H1 (cell line): ENCODE results near the gene SMIM41. TPM values are rescaled to one million over a fixed set of nuclear protein-coding genes. Genes with fewer than 3 reads are reported as not detected.

Source experiments
- CTCF ChIA-PET: fragments of 300-600 bp; sonication (Branson Sonifier 250); formaldehyde crosslinking; loops from one replicate; lab custom pipeline; 2021; ENCODE audit not compliant: partially characterized antibody; lab: Charles Lee
- POLR2A ChIA-PET: fragments of 300-600 bp; sonication (Branson Sonifier 250); formaldehyde crosslinking; loops from one replicate; lab custom pipeline; 2021; ENCODE audit warnings: inconsistent platforms; ENCODE audit not compliant: partially characterized antibody; lab: Charles Lee
- DNase-seq, 2 experiments: peaks; one replicate each; pipeline versions ENCODE4 v3.0.0 to v3.0.0-alpha.2; 2010 to 2022; ENCODE audit warnings: low spot score in 2 of 2, low read depth in 1 of 2, mixed read lengths in 1 of 2
- FAIRE-seq: peaks from 2 replicates; lab custom pipeline; 2011; peaks lifted over from hg19 to GRCh38; lab: Jason Lieb, UNC
- H2AFZ ChIP-seq: 2 replicates; pipeline ENCODE4 v1.8.1; 2012; ENCODE audit warnings: low read length, inconsistent platforms
- H2AK5ac ChIP-seq: 2 replicates; pipeline ENCODE4 v1.6.1; 2013; ENCODE audit warnings: low read depth, low read length
- H2BK120ac ChIP-seq: replicated peaks from 2 replicates; pipeline ENCODE3; 2013; ENCODE audit warnings: low read depth, low read length, inconsistent platforms
- H2BK12ac ChIP-seq: 2 replicates; pipeline ENCODE4 v1.6.1; 2013; ENCODE audit warnings: low read depth, low read length
- H2BK15ac ChIP-seq: 2 replicates; pipeline ENCODE4 v1.6.1; 2013; ENCODE audit warnings: low read length
- H2BK20ac ChIP-seq: 2 replicates; pipeline ENCODE4 v1.6.1; 2013; ENCODE audit warnings: low read length
- H2BK5ac ChIP-seq: 2 replicates; pipeline ENCODE4 v1.6.1; 2013; ENCODE audit warnings: low read depth, low read length
- H3K14ac ChIP-seq: 2 replicates; pipeline ENCODE4 v1.6.1; 2013; ENCODE audit warnings: inconsistent platforms; ENCODE audit not compliant: insufficient read length
- H3K18ac ChIP-seq: 2 replicates; pipeline ENCODE4 v1.6.1; 2013; ENCODE audit warnings: low read length; ENCODE audit errors: extremely low read depth
- H3K23ac ChIP-seq: 2 replicates; pipeline ENCODE4 v1.6.1; 2013; ENCODE audit warnings: inconsistent platforms; ENCODE audit not compliant: insufficient read length
- H3K23me2 ChIP-seq: 2 replicates; pipeline ENCODE4 v1.6.1; 2013; ENCODE audit warnings: low read depth, low read length
- H3K27ac ChIP-seq: 2 replicates; pipeline ENCODE4 v1.6.1; 2011; ENCODE audit warnings: low read depth, low read length, inconsistent platforms
- H3K27me3 ChIP-seq, 4 experiments: replicated peaks in 1 of 4; 1 replicate in 1 of 4; 2 replicates in 3 of 4; pipeline versions ENCODE4 v1.6.1 to v1.8.1; 2011 to 2013; ENCODE audit warnings: low read length in 3 of 4, mild to moderate bottlenecking in 3 of 4, inconsistent platforms in 2 of 4, mixed read lengths in 2 of 4, moderate library complexity in 1 of 4; ENCODE audit not compliant: control insufficient read depth in 3 of 4, insufficient read depth in 3 of 4; ENCODE audit errors: extremely low read depth in 1 of 4
- H3K36me3 ChIP-seq, 4 experiments: 2 replicates each; pipeline versions ENCODE4 v1.6.1 to v1.8.1; 2011 to 2013; ENCODE audit warnings: mild to moderate bottlenecking in 4 of 4, low read length in 3 of 4, moderate library complexity in 2 of 4, control low read depth in 1 of 4, inconsistent platforms in 1 of 4; ENCODE audit not compliant: insufficient read depth in 4 of 4, control insufficient read depth in 2 of 4
- H3K4ac ChIP-seq: replicated peaks from 2 replicates; pipeline ENCODE3; 2013; ENCODE audit warnings: low read length, low read depth, mixed read lengths, inconsistent platforms; ENCODE audit not compliant: insufficient read length
- H3K4me1 ChIP-seq, 4 experiments: replicated peaks in 1 of 4; 1 replicate in 1 of 4; 2 replicates in 3 of 4; pipeline versions ENCODE4 v1.6.1 to v1.8.1; 2011 to 2013; ENCODE audit warnings: low read length in 3 of 4, inconsistent platforms in 2 of 4, mixed read lengths in 1 of 4; ENCODE audit not compliant: insufficient read depth in 4 of 4, control insufficient read depth in 3 of 4
- H3K4me2 ChIP-seq, 2 experiments: 2 replicates each; pipeline versions ENCODE4 v1.6.1 to v1.8.1; 2011 to 2013; ENCODE audit warnings: low read depth in 2 of 2, low read length in 2 of 2, control low read depth in 1 of 2, inconsistent platforms in 1 of 2, mild to moderate bottlenecking in 1 of 2; ENCODE audit not compliant: insufficient read depth in 1 of 2
- H3K4me3 ChIP-seq, 4 experiments: fragments of 200-600, 300-600 bp in 1 of 4; sonication (generic), shearing (Covaris generic), sonication (Bioruptor Twin) in 1 of 4; 2 replicates each; pipeline versions ENCODE4 v1.5.1 to v1.8.1; 2011 to 2016; ENCODE audit warnings: low read length in 4 of 4, low read depth in 3 of 4, control low read depth in 2 of 4, inconsistent platforms in 2 of 4, mild to moderate bottlenecking in 2 of 4, mixed read lengths in 1 of 4, moderate library complexity in 1 of 4; ENCODE audit not compliant: insufficient read depth in 2 of 4; ENCODE audit errors: extremely low read depth in 1 of 4
- H3K56ac ChIP-seq: replicated peaks from 2 replicates; pipeline ENCODE3; 2013; ENCODE audit warnings: low read depth, mild to moderate bottlenecking, mixed read lengths, low read length, inconsistent platforms; ENCODE audit not compliant: insufficient read length
- H3K79me1 ChIP-seq: 2 replicates; pipeline ENCODE4 v1.6.1; 2013; ENCODE audit warnings: low read depth, low read length, control low read depth
- H3K79me2 ChIP-seq, 2 experiments: 2 replicates each; pipeline versions ENCODE4 v1.6.1 to v1.8.1; 2012 to 2013; ENCODE audit warnings: low read length in 2 of 2, mild to moderate bottlenecking in 2 of 2, inconsistent platforms in 1 of 2; ENCODE audit not compliant: insufficient read depth in 2 of 2, control insufficient read depth in 1 of 2
- H3K9ac ChIP-seq, 4 experiments: replicated peaks in 1 of 4; 1 replicate in 1 of 4; 2 replicates in 3 of 4; pipeline versions ENCODE4 v1.6.1 to v1.8.1; 2011 to 2013; ENCODE audit warnings: low read depth in 3 of 4, low read length in 3 of 4, control low read depth in 2 of 4, mild to moderate bottlenecking in 2 of 4, moderate library complexity in 2 of 4, inconsistent platforms in 1 of 4; ENCODE audit errors: extremely low read depth in 1 of 4
- H3K9me3 ChIP-seq, 2 experiments: 2 replicates each; pipeline versions ENCODE4 v1.6.1 to v1.8.1; 2012 to 2013; ENCODE audit warnings: mild to moderate bottlenecking in 2 of 2, moderate library complexity in 2 of 2, control low read depth in 1 of 2, inconsistent platforms in 1 of 2, low read depth in 1 of 2, low read length in 1 of 2, mixed read lengths in 1 of 2; ENCODE audit not compliant: insufficient read depth in 2 of 2
- H4K20me1 ChIP-seq, 2 experiments: replicated peaks in 1 of 2; 2 replicates each; pipeline versions ENCODE3 to v1.8.1; 2011 to 2013; ENCODE audit warnings: inconsistent platforms in 2 of 2, low read length in 2 of 2, mild to moderate bottlenecking in 1 of 2; ENCODE audit not compliant: insufficient read depth in 2 of 2, control insufficient read depth in 1 of 2
- H4K5ac ChIP-seq: 2 replicates; pipeline ENCODE4 v1.6.1; 2013; ENCODE audit warnings: low read length, low read depth, mixed read lengths, inconsistent platforms; ENCODE audit not compliant: insufficient read length
- H4K8ac ChIP-seq: 2 replicates; pipeline ENCODE4 v1.8.0; 2013; ENCODE audit warnings: mild to moderate bottlenecking, moderate library complexity, low read length, inconsistent platforms; ENCODE audit not compliant: insufficient read depth; ENCODE audit errors: extremely low read depth
- H4K91ac ChIP-seq: replicated peaks from 2 replicates; pipeline ENCODE3; 2013; ENCODE audit warnings: low read length, mixed read lengths, inconsistent platforms; ENCODE audit not compliant: insufficient read length
- ATF2 ChIP-seq: IDR thresholded peaks from 2 replicates; pipeline ENCODE4 v1.6.1; 2012; ENCODE audit warnings: low read length, inconsistent platforms
- BRCA1 ChIP-seq: IDR thresholded peaks from 2 replicates; pipeline ENCODE4 v1.6.1; 2012; ENCODE audit warnings: low read depth, low read length, improper control_type of control experiment
- CHD2 ChIP-seq: IDR thresholded peaks from 2 replicates; pipeline ENCODE4 v1.6.1; 2012; ENCODE audit warnings: low read length, improper control_type of control experiment
- CREB1 ChIP-seq: IDR thresholded peaks from 2 replicates; pipeline ENCODE4 v1.6.1; 2012; ENCODE audit warnings: inconsistent platforms
- GABPA ChIP-seq: IDR thresholded peaks from 2 replicates; pipeline ENCODE4 v1.6.1; 2011; ENCODE audit warnings: mild to moderate bottlenecking, low read length, moderate library complexity, borderline replicate concordance; ENCODE audit not compliant: insufficient read depth
- GTF2F1 ChIP-seq: IDR thresholded peaks from 2 replicates; pipeline ENCODE4 v1.6.1; 2012; ENCODE audit warnings: low read depth, low read length, improper control_type of control experiment, borderline replicate concordance
- MAX ChIP-seq: IDR thresholded peaks from 2 replicates; pipeline ENCODE4 v1.6.1; 2012; ENCODE audit warnings: inconsistent platforms
- SP1 ChIP-seq: IDR thresholded peaks from 2 replicates; pipeline ENCODE4 v1.6.1; 2011; ENCODE audit warnings: low read depth, low read length
- SRF ChIP-seq: IDR thresholded peaks from 2 replicates; pipeline ENCODE4 v1.6.1; 2011; ENCODE audit warnings: mild to moderate bottlenecking, low read depth, low read length, moderate library complexity
- SUZ12 ChIP-seq: fragments of 200-600 bp; sonication (generic); IDR thresholded peaks from 2 replicates; pipeline ENCODE4 v1.6.1; 2012; ENCODE audit warnings: mild to moderate bottlenecking, inconsistent platforms, low read length, moderate library complexity, mixed read lengths
- ZNF274 ChIP-seq: IDR thresholded peaks from 2 replicates; pipeline ENCODE4 v1.7.0; 2012; ENCODE audit warnings: low read length, borderline replicate concordance; ENCODE audit errors: extremely low read depth
- WGBS, 2 experiments: shearing (Covaris generic) in 1 of 2; methylation state at CpG; one replicate each; pipeline versions ENCODE4 v1.1.6 to v1.1.7; 2013 to 2015; ENCODE audit warnings: low lambda C conversion rate in 2 of 2, mixed read lengths in 2 of 2, inconsistent platforms in 1 of 2, low coverage in 1 of 2, missing lambda C conversion rate in 1 of 2; ENCODE audit not compliant: insufficient replicate concordance in 2 of 2, insufficient coverage in 1 of 2, insufficient read length in 1 of 2; ENCODE audit errors: extremely low coverage in 1 of 2, missing lambda C conversion rate in 1 of 2; 5-methylcytosine and 5-hydroxymethylcytosine counted together
- polyA plus RNA-seq, 7 experiments: library from polyadenylated mRNA; depleted of rRNA in 3 of 7; stranded (reverse) in 5 of 7; unstranded in 2 of 7; fragments of >200 nt in 5 of 7; fragments of 200-250 nt in 2 of 7; gene quantifications; 1 replicate in 5 of 7; 2 replicates in 1 of 7; 4 replicates in 1 of 7; pipeline versions ENCODE4 v1.2.1 to v1.2.3, GENCODE V29; 2011 to 2013; ENCODE audit warnings: missing spikeins in 2 of 7, mixed read lengths in 2 of 7
- total RNA-seq: library from RNA; stranded (reverse); fragmentation: NEBNext Ultra II Directional; extraction: Animal tissue kit (Norgen Biotek cat#: 25700); gene quantifications from 2 replicates; pipeline ENCODE4 v1.2.1, GENCODE V29; 2021

Gene SMIM41
- total and polyA plus RNA-seq, 2 of the 8 experiments (the other 6 are each of a cell fraction or from before 2014, with no cell fraction given) = 0.28 to 0.98 TPM

- Histone ChIP-seq H3K4ac (no peak overlapping the region), H3K23me2 (no peaks in the 10 kb centered on the region), H3K27ac (no peak overlapping the region), H3K9ac (no peak overlapping the region), H4K20me1 (peaks cover 0 to 3% of the 10 kb centered on the region in 2 experiments), H3K4me1 (no peaks in the 10 kb centered on the region; a peak in 1 of 7 replicates), H2BK15ac (no peak overlapping the region), H3K79me1 (no peaks in the 10 kb centered on the region), H3K14ac (no peak overlapping the region), H3K4me3 (no peak overlapping the region), H2AK5ac (no peak overlapping the region), H3K56ac (no peak overlapping the region), H3K4me2 (no peak overlapping the region), H3K36me3 (peaks cover 0 to 6% (median 4%) of the 10 kb centered on the region in 4 experiments; a peak in 4 of 8 replicates), H3K9me3 (no peaks in the 10 kb centered on the region), H4K91ac (no peak overlapping the region), H3K27me3 (peaks cover 0 to 2% (median 0%) of the 10 kb centered on the region in 4 experiments; a peak in 2 of 7 replicates), H4K5ac (no peak overlapping the region), H2AFZ (no peak overlapping the region), H3K79me2 (no peaks in the 10 kb centered on the region), H3K23ac (no peak overlapping the region), H2BK12ac (no peak overlapping the region), H3K18ac (no peak overlapping the region), H2BK5ac (no peak overlapping the region), H4K8ac (no peak overlapping the region), H2BK20ac (no peak overlapping the region), H2BK120ac (no peak overlapping the region)
- ChIA-PET CTCF (interaction anchor here (0.9 to 34.1 kb wide), 15 partner anchors 8 to 60 kb away, joined by 3 to 1022 read pairs (median 5); partner anchors contain the start of genes ATG101 and SMIM41), POLR2A (interaction anchor here (0.7 to 3.0 kb wide), 10 partner anchors 8 to 58 kb away, joined by 3 to 8 read pairs (median 4); partner anchors contain the start of genes ATG101 and NR4A1)
- 81% methylated on average over 12 of the region's 12 CpGs; no CpG with 5 or more reads in 1 of the 2 experiments for WGBS, 2 experiments
- DNase-seq (no peak), FAIRE-seq (no peak)
- TF ChIP-seq GTF2F1 (no peak), BRCA1 (no peak), CHD2 (no peak), SP1 (no peak), CREB1 (no peak), SRF (no peak), GABPA (no peak), SUZ12 (no peak), ATF2 (no peak), ZNF274 (no peak), MAX (no peak)
Observed at GRCh38 chr12:52061470-52062166, 17.9 kb upstream of the SMIM41 start.
